GM21576 (cell line): Measurements from ENCODE around the gene BICC1.

Source experiments
- ATAC-seq: cut with Tn5 transposase; IDR thresholded peaks from one replicate; pipeline ENCODE4 v1.9.1; 2021; ENCODE audit warnings: mild to moderate bottlenecking, moderate library complexity; ENCODE audit not compliant: unreplicated experiment

The BICC1 gene

DNA sequence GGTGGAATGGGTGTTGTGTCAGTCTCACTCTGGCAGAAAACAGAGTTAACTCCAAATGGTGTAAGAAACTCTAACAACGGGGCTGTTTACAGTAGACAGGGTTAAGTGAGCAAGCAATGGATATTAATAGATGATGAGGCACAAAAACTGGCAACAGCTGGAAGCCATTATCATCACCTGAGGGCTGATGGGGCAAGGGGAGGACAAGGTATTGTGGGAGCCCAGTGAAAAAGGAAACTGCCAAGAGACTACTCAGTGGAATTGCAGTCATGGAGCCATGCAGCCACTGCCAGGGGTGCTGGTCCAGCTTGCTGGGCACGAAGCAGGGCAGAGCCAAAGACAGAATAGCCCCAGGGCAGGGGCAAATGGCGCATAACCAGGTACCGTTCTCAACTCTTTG lies 260.7 kb downstream of the BICC1 start:
- no peak for ATAC-seq

DNA sequence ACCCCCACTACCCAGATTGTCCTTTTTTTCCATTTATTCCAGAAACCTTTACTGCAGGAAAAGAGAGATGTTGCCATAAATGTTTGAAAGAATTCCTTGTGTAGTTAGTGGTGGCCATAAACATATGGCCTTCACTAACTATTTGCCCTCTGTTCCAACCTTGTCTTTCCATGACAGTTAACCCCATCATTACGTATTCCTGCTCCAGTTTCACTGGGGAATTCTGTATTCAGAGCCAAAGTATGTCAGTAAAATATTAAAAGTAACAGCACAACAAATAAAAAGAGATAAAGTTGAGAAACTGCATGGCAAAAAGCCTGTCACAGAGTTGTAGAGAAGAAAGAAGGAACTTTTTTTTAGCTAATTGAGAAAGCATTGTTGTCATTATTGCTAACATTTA lies 261.3 kb downstream of the BICC1 start:
- no peak for ATAC-seq

DNA sequence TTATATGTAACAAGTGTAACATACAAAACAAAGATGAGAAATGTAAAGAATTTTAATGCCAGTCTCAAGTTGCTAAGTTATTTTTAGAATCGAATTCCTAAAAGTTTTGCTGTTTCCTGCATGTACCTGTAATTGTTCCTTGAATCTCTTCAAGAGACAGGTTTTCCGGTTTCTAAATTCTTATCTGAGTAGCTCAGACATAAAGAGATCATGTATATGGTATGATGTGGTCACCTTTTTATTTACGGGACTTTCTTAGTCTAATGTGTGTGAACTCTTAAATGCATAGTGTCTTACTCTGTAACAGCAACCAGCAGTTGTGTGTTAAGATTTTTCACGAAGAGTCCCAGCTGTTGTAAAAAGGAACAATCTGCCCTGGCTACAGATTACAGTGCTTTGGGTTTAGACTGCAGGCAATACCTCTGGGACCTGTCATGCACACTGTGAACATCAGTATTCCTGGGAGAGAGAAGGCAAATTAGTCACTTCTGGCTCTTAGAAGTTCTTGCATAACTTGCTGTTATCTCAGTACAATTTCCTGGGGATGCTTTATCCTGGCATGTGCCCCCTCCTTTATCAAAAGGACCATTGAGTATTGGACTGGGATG lies 263.4 kb downstream of the BICC1 start:
- ATAC-seq, result no peak

DNA sequence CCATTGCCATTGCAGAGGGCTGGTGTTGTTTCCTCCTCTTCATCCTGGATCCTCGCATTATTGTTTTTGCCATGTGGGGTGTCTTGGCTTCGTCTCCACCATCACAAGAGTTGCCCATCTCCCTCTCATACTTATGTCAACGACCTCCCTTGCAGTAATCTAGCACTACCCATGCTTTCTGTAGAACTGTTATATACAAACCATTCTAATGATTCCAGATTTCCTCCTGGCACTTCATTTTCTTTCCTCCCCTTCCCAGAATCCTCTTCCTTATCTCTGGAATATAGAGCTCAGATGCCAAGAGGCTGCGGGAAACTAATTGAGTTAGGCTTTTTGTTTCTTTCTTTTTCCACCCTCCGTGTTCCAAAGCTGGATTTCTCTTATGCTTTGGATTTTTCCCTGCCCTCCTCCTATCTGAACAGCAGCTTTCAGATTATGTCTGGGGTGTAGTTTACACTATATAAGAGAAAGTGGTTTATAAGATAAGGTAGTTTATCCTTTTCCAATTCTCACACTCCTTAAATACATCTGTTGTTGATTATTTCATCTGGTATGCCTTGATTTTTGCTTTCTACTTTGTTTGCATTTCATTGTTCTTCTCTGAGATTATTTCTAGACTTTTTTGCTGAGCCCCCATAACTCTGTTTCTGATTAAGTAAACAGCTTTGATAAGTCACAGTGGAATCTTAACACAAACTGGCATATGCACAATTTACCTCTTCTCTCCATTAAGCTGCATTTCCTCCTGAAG lies 264.1 kb downstream of the BICC1 start:
- ATAC-seq, result no peak

DNA sequence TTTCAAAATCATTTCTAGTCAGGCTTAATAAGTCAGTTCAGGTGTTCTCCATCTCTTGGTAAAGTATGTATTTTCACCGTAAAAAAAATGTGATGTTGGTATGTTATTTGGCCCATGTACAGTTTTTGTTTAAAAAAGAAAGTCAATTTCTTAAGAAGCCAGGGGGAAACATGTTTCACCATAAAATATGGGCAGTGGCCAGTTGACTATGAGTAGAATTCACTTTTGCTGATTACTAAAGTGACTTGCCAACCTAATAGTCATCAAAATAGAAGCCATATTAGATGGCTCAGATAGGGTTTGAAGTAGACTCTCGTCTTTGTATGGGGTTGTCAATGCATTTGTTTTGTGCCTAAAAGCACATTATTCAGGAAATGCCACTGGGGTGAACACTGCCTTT lies 266.3 kb downstream of the BICC1 start:
- ATAC-seq, result no peak

DNA sequence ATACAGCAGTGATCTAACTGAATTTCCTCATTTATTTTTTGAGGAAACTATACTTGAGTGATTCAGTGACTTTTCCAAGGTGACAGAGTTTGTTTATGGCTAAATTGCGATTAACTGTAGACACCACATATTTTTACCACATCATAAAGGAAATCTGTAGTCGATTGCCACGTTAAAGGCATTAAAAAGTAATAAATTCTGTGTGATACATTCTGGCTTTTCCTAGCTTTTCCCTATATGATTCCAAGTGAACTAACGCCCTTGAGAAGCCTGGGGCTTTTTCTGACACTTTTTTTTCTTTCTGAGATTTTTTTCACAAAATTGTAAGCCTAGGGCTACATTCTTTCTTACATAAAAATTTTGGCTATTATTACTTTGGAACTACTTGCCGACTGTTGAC lies 266.9 kb downstream of the BICC1 start:
- no peak for ATAC-seq

DNA sequence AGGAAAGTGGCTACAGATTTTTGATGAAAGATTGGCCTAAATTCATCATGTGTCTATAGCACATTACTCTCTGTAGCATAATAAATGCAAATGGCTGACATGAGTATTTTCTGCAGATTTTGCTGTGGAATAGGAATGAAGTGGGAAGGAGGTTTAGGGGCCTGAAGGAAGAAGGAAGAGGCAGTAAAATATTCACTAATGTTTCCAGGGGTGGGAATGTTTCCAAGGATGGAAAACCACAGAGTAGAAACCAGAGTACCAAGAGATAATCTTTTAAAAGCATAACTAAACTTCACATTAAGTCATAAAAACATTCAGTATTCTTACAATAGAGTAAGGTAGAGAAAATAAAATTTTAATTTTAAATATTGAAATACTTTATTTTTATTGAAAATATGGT lies 267.8 kb downstream of the BICC1 start:
- no peak for ATAC-seq

DNA sequence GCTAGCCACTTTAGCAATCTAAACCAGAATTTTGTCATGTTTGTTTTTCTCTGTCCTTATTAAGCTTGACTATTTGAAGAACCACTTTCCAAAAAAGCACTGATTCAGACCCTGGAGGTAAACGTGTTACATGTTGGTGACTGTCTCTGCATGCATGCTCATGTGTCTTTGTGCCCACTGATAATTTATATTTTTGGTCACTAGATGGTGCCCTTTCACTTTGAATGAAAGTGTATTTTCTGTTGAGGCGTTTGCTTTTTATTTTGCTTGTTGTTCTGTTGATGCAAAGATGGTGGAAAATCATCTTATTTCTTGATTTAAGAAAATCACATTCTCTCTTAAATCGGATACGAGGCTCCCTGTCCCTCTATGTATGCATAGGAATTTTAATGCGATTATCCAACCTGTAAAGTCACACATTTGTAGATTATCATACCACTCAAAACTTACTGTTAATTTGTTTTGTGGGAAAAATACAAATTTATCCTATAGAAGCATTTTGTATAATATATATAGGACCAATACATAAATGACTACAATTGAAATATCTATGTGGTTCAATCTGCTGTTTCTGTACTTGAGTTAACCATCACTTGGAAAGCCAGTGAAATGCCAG lies 269.3 kb downstream of the BICC1 start:
- peak; percentile 50 for ATAC-seq

DNA sequence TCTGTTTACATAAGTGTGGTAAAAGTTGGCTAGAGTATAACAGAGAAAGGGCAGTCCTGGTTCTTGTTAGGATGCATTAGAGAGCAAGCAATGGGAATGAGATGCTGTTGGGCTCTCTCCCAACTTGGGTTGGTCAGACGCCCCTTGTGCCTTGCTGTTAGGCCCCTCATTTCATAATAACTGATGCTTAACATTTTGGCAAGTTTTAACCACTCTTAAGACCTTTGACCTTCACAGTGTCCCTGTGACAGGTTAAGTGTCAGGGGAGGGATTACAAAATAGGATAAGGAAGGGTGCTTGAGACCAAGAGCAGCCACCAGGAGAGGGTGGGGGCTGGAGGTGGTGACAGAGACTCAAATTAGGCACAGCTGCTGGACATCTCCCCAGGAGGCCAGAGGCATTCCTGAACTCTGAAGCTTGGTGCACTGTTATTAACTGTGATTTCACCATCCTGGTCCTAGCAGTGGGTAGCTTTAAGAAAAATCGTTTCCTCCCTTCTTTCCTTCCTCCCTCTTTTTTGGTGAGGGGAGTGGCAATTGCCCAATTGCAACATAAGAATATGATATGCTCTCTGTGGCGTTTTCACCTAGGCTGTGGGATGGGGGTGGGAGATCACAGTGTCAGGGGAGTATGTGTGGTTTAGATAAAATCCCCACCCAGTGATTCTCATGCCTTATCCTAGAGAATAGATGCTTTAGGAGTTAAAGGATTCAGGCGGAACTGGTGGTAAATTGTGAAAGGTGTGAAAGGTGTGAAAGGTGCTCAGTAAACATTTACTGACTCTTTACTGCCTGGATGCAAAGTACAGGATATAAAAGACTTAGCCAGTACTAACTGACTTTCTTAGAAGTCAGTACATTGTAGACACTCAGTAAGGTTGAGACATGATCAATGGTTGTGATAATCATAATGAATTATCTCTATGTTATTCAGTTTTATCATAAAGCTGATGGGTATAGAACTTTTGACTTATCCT lies 270.5 kb downstream of the BICC1 start:
- no peak for ATAC-seq

DNA sequence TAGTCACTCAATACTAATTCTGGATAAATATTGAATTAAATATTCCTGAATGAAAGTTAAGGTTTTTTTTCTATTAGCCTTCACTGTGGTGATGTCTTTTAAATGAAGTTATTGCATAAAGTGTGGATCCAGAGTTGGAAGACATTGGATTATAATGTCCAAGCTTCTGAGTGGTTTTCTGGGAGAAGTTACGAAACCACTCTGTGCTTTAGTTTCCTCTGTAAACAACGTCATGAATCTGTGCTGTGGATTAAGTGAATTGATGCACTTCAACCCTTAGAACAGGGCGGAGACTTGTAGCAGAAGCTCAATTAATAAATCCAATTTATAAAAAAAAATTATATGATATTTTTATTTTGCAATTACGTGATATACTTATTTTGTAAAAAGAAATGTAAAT lies 271.7 kb downstream of the BICC1 start:
- ATAC-seq, result no peak

DNA sequence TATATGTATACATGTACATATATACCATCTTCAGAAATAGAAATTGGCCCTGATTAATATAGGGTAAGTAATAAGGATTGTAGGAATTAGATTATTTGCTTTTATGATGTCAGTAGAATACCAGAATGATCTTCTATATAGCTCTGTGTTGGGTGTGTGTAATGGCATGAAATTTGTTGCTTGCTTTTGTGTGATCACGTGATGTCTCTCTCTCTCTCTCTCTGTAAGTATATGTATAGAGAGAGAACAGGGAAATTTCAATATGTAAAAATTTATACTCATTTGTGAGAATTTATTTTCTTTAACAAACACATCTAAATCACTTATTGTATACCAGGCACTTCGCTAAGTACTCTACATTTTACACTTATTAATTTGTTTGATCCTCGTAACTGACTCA lies 272.7 kb downstream of the BICC1 start:
- ATAC-seq, result no peak

DNA sequence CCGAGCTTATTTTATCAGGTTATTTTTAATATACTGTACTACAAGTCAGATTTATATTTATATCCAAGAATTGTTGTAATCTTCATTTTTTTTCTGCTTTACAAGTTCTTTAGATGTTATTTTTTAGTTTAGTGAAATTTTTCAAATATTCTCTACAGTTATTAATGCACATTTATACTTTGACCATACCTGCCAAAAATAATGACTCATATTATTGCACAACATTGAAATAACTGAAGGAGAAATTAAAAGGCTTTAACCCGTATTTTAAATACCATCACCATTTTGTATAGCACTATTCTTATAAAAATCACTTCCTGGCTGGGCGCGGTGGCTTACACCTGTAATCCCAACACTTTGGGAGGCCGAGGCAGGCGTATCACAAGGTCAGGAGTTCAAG lies 278.5 kb downstream of the BICC1 start:
- ATAC-seq, result no peak

DNA sequence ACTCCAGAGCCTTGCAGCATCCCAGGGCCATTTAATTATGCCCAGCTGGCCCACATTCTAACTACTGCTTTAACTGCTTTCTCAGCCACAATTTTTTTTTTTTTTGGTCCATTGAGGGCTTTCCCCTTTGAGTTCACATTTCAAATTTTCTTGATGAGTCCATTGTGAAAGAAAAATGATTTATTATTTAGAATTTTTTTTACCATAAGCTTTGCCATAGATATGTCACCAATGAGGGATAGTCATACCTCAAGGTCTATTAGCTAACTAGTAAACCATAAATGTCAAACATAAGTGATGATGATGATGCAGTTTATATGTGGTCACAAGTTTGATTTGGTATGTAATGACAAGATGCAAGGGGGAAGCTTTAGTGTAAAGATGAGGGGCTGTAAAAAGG lies 282.9 kb downstream of the BICC1 start:
- no peak for ATAC-seq

DNA sequence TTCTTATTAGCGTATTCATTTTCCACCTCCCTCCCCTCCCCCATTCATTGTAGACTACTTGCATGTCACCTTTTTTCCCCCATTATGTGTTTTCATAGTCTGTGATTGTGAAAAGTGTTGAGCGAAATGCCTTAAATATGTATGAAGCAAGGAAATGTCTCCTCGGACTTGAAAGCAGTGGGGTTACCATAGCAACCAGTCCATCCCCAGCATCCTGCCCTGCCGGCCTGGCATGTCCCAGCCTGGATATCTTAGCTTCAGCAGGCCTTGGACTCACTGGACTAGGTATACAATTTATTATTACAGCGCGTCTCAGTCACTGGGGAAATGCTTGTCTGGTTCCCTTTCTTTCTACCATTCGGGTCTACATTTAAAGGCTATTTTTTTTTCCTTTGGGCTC lies 283.6 kb downstream of the BICC1 start:
- ATAC-seq, result no peak

DNA sequence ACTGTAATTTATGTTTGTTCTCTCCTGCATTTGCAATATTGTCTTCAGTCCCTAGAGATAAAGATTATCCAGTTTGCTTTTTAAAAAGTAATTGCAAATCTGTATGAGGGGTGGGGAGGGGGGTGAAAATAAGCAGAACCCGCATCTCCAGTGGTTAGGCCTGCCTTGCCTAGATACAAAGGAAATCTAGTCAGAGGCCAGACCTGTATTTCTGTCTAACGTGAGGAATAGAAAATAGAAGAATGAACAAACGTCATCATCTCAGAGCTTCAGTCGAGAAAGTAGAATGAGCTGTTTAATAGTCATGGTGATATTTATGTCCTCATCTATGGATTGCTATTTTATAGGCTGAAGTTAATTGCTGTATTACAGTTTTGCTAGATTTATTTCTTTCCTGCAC lies 284.2 kb downstream of the BICC1 start:
- ATAC-seq, result no peak

DNA sequence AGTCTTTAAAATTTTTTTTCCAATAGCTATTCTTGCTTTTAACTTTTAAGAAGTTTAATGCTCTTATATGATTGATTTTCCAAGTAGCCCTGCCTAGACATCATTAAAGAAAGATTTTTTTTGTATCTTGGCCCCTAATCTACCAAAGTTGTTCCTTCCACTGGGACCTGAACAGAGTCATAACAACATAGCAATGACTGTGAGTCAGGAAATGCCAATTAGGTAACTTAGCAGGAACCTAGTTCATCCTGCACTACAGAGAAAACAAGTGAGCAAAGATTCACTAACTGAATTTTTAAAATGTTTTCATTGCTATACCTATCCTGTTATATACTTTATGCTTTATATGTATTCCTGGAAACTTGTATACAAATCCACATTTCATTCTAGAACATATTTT lies 284.7 kb downstream of the BICC1 start:
- no peak for ATAC-seq

DNA sequence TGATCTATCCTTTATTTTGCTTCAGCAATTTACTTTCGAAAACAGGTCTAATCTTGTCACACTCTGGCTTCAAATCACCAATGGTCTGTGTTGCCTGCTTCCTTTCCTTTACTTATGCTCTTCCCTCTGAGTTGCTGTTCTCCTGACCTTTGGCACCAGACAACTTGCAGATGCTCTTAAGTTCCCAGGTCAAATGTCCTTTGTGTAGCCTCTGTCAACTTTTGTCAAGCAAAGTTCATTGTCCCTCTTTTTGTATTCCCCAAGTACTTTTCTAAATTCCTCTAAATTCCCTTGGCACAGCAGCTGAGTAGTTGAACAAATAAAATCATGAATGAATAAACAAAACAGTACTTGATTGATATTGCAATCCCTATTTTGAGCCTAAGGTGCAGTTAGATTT lies 289.4 kb downstream of the BICC1 start:
- ATAC-seq, result no peak

DNA sequence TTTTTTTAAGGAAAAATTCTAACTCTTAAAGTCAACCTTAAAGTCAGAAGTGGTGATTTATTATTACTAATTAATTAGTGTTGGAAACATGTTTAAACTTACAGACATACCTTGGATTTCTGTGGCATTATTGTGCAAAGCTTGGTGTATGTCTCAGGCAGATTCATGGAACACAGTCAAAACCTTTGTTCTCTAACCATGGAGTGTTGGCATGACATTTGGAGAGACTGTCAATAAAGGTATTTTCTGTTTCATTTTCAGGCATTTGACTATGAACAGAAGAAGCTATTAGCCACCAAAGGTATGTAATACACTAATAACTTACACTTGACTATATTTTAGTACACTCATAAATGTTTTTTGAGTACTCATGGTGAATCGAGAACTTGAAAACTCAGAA lies 293.7 kb downstream of the BICC1 start:
- no peak for ATAC-seq

DNA sequence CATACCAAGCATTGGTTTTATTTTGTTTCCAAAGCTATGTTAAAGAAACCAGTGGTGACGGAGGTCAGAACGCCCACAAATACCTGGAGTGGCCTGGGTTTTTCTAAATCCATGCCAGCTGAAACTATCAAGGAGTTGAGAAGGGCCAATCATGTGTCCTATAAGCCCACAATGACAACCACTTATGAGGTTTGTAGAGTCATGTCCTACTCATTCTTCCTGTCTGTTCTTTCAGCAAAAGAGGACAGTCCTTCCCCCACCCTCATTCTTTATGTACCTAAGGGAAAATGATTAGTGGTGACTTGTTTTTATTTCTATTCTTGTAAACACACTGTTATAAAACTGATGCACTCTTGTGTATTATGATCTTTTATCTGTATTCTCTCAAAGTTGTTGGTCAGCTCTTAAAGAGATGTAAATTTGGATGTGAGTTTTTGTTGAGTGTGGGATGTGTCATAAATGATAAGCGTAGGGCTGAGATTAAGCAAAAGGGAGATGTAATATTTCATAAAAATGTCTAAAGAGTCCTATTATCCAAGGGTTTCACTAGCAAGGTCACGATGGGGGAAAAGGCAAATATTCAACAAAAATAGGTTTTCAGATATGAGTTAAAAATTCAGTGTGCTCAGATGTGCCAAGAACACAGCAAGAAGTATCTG lies 294.4 kb downstream of the BICC1 start:
- no peak for ATAC-seq

DNA sequence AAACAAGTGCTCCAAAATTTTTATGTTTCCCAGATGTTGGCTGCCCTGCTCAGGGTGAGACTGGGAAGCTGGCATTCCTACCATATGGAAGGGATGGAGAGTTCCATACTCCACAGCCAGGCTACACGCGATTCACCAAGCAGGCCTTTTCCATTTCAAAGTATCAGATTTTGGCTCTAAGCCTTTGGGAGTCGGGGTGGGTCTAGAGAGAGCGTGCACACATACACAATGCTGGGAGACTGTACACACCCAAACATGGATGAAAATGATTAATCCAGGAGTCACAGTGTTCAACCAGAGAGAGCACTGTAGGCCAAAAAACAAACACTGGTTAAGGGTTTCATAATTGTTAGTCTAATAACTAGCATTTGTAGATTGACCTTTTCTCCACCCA lies 295.0 kb downstream of the BICC1 start:
- no peak for ATAC-seq

DNA sequence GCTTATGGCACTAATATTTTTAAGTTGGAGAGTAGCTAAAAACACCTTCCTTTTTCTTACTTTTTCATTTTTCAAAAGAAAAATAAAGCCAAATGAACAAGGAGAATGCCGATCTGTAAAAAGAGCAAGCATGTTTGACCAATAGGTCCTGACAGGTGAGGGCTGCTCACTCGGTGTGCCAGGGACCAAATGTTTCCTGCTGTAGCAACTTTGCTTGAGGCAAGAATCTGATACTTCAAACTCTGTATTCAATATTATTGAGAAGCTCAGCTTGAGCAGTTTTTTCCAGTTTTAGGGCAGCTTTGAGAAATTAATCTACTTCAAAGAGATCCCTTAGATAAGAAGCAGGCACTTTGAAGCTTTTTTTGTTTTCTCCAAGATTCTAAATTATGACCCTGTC lies 298.1 kb downstream of the BICC1 start:
- no peak for ATAC-seq
